GM12801 (cell line): ENCODE results near the gene SNX15.

Experiments
- TF ChIP-seq, protein P1 (sequence below): IDR thresholded peaks from one replicate; pipeline ENCODE4 v1.5.1; 2011; ENCODE audit warnings: control low read depth; ENCODE audit not compliant: insufficient read length; ENCODE audit errors: extremely low read depth

The SNX15 gene

GRCh38 chr11:65021003-65021402 is 6.2 kb upstream of the SNX15 start:
- TF ChIP-seq, protein P1, sequence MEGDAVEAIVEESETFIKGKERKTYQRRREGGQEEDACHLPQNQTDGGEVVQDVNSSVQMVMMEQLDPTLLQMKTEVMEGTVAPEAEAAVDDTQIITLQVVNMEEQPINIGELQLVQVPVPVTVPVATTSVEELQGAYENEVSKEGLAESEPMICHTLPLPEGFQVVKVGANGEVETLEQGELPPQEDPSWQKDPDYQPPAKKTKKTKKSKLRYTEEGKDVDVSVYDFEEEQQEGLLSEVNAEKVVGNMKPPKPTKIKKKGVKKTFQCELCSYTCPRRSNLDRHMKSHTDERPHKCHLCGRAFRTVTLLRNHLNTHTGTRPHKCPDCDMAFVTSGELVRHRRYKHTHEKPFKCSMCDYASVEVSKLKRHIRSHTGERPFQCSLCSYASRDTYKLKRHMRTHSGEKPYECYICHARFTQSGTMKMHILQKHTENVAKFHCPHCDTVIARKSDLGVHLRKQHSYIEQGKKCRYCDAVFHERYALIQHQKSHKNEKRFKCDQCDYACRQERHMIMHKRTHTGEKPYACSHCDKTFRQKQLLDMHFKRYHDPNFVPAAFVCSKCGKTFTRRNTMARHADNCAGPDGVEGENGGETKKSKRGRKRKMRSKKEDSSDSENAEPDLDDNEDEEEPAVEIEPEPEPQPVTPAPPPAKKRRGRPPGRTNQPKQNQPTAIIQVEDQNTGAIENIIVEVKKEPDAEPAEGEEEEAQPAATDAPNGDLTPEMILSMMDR, result no peak

GRCh38 chr11:65021509-65021908 is 5.7 kb upstream of the SNX15 start:
- TF ChIP-seq, protein P1, result no peak

DNA sequence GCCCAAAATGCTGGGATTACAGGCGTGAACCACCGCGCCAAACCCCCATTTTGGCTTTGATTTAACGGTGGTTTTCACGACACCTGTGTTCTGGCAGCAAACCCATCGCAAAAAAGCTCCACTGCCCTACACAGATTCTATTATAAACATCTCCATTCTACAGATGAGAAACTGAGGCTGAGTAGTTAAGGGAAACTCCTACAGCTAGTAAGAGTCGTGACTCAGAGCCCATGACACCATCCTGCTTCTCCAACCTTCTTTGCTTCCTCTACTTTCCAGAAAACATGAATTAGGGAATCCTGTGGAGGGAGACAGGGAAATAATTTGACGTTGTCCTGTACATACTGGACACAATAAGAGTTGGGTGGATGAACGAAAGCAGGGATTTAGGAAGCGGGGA is 429 bp upstream of the SNX15 start:
- TF ChIP-seq, protein P1, result no peak

GRCh38 chr11:65032216-65032615 is 5.0 kb downstream of the SNX15 start:
- TF ChIP-seq, protein P1, result no peak

- TF ChIP-seq, protein P1, result no peak
These were observed 7.2 kb downstream of the SNX15 start for GRCh38 chr11:65034423-65034822.

DNA sequence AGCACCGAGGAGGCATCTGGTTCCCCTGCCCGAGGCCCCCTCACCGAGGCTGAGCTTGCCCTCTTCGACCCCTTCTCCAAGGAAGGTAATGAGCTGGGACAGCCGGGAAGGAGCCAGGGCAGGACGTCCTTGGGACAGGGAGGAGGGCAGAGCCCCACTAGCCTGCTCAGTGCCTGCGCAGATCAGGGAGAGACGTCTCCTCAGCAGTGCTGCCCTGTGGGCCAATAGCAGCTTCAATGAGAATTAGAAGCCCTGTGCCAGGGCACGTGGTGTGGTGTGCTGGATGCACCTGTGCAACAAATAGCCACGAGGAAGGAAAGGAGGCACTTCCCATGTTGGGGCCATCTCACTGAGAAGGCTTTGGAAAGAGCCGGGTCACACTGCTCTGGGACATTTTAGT is 8.3 kb downstream of the SNX15 start:
- TF ChIP-seq, protein P1, result no peak

- TF ChIP-seq, protein P1, result no peak
These were observed 9.7 kb downstream of the SNX15 start for GRCh38 chr11:65036931-65037330.

DNA sequence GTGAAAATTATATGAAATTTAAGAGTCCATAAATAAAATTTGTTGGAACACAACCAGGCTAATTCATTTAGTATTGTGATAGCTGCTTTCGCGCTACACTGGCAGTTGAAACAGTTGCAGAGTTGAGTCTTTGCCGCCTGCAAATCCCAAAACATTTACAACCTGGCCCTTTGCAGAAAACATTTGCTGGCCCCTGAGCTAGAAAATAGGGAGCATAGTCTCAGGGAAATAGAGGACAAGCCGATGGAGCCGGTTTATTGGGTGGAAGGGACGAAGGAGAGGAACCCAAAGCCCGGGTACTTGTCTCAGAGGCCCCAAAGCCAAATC is 13.2 kb downstream of the SNX15 start:
- TF ChIP-seq, protein P1, result no peak
